ENCODE data around the gene ABCC4.

The ABCC4 gene

DNA sequence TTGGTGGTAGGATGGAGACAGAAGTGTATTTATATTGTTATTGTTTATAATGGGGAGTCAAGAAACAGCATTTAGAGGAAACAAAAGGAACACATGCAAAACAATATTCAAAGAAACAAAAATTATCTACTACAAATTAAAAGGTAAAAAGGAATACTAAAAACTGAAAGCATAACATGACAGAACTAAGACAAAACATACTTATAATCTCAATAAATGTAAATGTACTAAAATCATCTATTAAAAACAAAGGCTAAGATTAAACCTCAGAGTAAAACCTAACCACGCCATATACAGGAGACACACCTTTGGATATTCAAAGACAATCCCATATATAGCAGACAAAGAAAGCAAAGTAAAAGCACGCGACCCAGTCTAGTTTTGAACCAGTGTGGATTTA is 273.6 kb downstream of the ABCC4 start (continued):
- TF ChIP-seq, protein P1, sequence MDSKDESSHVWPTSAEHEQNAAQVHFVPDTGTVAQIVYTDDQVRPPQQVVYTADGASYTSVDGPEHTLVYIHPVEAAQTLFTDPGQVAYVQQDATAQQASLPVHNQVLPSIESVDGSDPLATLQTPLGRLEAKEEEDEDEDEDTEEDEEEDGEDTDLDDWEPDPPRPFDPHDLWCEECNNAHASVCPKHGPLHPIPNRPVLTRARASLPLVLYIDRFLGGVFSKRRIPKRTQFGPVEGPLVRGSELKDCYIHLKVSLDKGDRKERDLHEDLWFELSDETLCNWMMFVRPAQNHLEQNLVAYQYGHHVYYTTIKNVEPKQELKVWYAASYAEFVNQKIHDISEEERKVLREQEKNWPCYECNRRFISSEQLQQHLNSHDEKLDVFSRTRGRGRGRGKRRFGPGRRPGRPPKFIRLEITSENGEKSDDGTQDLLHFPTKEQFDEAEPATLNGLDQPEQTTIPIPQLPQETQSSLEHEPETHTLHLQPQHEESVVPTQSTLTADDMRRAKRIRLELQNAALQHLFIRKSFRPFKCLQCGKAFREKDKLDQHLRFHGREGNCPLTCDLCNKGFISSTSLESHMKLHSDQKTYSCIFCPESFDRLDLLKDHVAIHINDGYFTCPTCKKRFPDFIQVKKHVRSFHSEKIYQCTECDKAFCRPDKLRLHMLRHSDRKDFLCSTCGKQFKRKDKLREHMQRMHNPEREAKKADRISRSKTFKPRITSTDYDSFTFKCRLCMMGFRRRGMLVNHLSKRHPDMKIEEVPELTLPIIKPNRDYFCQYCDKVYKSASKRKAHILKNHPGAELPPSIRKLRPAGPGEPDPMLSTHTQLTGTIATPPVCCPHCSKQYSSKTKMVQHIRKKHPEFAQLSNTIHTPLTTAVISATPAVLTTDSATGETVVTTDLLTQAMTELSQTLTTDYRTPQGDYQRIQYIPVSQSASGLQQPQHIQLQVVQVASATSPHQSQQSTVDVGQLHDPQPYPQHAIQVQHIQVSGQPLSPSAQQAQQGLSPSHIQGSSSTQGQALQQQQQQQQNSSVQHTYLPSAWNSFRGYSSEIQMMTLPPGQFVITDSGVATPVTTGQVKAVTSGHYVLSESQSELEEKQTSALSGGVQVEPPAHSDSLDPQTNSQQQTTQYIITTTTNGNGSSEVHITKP (tag by site-specific recombination; IDR thresholded peaks at IDR 0.05), result no peak
- TF ChIP-seq ZNF555 (tag by site-specific recombination; conservative IDR thresholded peaks at IDR 0.05), result no peak
- TF ChIP-seq ZNF202 (tag by site-specific recombination; IDR thresholded peaks at IDR 0.05; ENCODE audit: borderline replicate concordance), result no peak
- no peak for TF ChIP-seq ZNF624 (tag by site-specific recombination; IDR thresholded peaks at IDR 0.05)
- TF ChIP-seq ZNF266 (tag by site-specific recombination; IDR thresholded peaks at IDR 0.05; ENCODE audit: low read depth), result no peak

DNA sequence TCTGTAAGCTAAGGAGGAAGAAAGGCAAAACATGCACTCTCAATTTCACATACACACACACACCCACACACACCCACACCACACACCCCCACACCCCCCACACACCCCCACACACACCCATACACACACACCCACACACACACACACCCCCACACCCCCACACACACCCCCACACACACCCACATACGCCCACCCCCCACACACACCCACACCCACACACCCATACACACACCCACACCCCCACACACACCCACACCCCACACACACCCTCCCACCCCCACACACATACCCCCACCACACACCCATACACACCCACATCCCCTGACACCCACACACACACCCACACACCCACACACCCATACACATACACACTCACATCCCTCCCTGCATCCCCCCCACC is 276.1 kb downstream of the ABCC4 start:
- ChIA-PET POLR2A (no interaction called here), CTCF (interaction anchor here (0.6 kb wide), 1 partner anchor 270 kb away, joined by 4 read pairs; no protein-coding TSS in a partner anchor)
- Histone ChIP-seq H3K9me3 (ENCODE audit: control insufficient read depth, insufficient read depth, low read depth, low read length) (no peaks in the 10 kb centered on the region), H3K4me3 (ENCODE audit: low read depth, low read length) (no peak overlapping the region), H3K27ac (ENCODE audit: extremely low read depth, low read depth, low read length) (no peak overlapping the region), H3K4me1 (ENCODE audit: control insufficient read depth, insufficient read depth, low read length) (no peaks in the 10 kb centered on the region), H3K36me3 (ENCODE audit: control insufficient read depth in 2 of 2, insufficient read depth in 1 of 2, low read length in 2 of 2) (no peaks in the 10 kb centered on the region)
- TF ChIP-seq, protein P2, sequence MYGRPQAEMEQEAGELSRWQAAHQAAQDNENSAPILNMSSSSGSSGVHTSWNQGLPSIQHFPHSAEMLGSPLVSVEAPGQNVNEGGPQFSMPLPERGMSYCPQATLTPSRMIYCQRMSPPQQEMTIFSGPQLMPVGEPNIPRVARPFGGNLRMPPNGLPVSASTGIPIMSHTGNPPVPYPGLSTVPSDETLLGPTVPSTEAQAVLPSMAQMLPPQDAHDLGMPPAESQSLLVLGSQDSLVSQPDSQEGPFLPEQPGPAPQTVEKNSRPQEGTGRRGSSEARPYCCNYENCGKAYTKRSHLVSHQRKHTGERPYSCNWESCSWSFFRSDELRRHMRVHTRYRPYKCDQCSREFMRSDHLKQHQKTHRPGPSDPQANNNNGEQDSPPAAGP (tag by site-specific recombination; IDR thresholded peaks at IDR 0.05), result no peak
- TF ChIP-seq KLF9 (tag by site-specific recombination; IDR thresholded peaks at IDR 0.05; ENCODE audit: low read depth), result 0 out of 2 replicates have a peak, but pooled peaks have one; percentile 36

DNA sequence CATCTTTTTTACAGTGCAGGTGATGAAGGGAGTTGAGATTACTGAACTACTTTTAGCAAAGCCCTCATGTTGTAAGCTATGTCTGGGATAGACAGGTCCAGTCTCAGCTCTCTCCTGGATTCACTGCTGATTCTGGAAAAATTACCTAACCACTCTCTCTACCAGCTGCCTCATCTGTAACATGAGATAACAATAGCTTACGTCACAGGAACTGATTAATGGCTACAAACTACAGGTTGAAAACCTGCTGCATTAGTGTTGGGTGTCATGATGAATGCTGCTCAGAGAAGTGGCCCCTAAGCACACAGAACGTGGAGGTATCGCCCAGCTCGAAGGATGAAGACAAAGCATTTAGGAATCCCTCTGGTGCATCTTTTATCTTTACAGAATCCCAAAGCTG is 277.8 kb downstream of the ABCC4 start:
- Histone ChIP-seq H3K9me3 (ENCODE audit: control insufficient read depth, insufficient read depth, low read depth, low read length) (no peaks in the 10 kb centered on the region), H3K27ac (ENCODE audit: extremely low read depth, low read depth, low read length) (no peak overlapping the region), H3K4me1 (ENCODE audit: control insufficient read depth, insufficient read depth, low read length) (no peaks in the 10 kb centered on the region), H3K36me3 (ENCODE audit: control insufficient read depth in 2 of 2, insufficient read depth in 1 of 2, low read length in 2 of 2) (no peaks in the 10 kb centered on the region), H3K4me3 (ENCODE audit: low read depth, low read length) (no peak overlapping the region)
- POLR2A ChIA-PET, result no interaction called here
- TF ChIP-seq ZNF169 (tag by site-specific recombination; IDR thresholded peaks at IDR 0.05) (no peak), ZNF629 (tag by site-specific recombination; IDR thresholded peaks at IDR 0.05) (peak; percentile 57), SCRT1 (tag by site-specific recombination; IDR thresholded peaks at IDR 0.05; ENCODE audit: borderline replicate concordance) (peak; percentile 95), ZNF658 (tag by site-specific recombination; IDR thresholded peaks at IDR 0.05) (no peak), ZNF596 (tag by site-specific recombination; IDR thresholded peaks at IDR 0.05) (peak; percentile 16; the same call in 1 of the 2 replicates), SCRT2 (tag by site-specific recombination; IDR thresholded peaks at IDR 0.05) (peak; percentile 95), ZNF76 (tag by site-specific recombination; IDR thresholded peaks at IDR 0.05; ENCODE audit: borderline replicate concordance, low read depth) (no peak)
- TF ChIP-seq, protein P3, sequence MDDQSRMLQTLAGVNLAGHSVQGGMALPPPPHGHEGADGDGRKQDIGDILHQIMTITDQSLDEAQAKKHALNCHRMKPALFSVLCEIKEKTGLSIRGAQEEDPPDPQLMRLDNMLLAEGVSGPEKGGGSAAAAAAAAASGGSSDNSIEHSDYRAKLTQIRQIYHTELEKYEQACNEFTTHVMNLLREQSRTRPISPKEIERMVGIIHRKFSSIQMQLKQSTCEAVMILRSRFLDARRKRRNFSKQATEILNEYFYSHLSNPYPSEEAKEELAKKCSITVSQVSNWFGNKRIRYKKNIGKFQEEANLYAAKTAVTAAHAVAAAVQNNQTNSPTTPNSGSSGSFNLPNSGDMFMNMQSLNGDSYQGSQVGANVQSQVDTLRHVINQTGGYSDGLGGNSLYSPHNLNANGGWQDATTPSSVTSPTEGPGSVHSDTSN (CRISPR knock-in tag; IDR thresholded peaks at IDR 0.05), result no peak
- TF ChIP-seq, protein P4, sequence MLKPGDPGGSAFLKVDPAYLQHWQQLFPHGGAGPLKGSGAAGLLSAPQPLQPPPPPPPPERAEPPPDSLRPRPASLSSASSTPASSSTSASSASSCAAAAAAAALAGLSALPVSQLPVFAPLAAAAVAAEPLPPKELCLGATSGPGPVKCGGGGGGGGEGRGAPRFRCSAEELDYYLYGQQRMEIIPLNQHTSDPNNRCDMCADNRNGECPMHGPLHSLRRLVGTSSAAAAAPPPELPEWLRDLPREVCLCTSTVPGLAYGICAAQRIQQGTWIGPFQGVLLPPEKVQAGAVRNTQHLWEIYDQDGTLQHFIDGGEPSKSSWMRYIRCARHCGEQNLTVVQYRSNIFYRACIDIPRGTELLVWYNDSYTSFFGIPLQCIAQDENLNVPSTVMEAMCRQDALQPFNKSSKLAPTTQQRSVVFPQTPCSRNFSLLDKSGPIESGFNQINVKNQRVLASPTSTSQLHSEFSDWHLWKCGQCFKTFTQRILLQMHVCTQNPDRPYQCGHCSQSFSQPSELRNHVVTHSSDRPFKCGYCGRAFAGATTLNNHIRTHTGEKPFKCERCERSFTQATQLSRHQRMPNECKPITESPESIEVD (tag by site-specific recombination; IDR thresholded peaks at IDR 0.05), result no peak
- TF ChIP-seq, protein P5, sequence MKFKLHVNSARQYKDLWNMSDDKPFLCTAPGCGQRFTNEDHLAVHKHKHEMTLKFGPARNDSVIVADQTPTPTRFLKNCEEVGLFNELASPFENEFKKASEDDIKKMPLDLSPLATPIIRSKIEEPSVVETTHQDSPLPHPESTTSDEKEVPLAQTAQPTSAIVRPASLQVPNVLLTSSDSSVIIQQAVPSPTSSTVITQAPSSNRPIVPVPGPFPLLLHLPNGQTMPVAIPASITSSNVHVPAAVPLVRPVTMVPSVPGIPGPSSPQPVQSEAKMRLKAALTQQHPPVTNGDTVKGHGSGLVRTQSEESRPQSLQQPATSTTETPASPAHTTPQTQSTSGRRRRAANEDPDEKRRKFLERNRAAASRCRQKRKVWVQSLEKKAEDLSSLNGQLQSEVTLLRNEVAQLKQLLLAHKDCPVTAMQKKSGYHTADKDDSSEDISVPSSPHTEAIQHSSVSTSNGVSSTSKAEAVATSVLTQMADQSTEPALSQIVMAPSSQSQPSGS (tag by site-specific recombination; IDR thresholded peaks at IDR 0.05; ENCODE audit: low read depth), result 0 out of 2 replicates have a peak, but pooled peaks have one; percentile 14
- CTCF ChIA-PET, result interaction anchor here (0.6 kb wide), 1 partner anchor 349 kb away, joined by 3 read pairs; no protein-coding TSS in a partner anchor
